ACC112 (cell line): Measurements from ENCODE around the gene PPARGC1A.

Source experiments
- H2AFZ ChIP-seq: fragments of 200-600 bp; sonication (generic); one replicate; pipeline ENCODE4 v1.6.0; 2017; ENCODE audit warnings: antibody characterized with exemption, low read length; ENCODE audit not compliant: unreplicated experiment
- H3K27ac ChIP-seq: fragments of 200-600 bp; sonication (generic); 2 replicates; pipeline ENCODE4 v1.5.1; 2014; ENCODE audit warnings: low read depth, mild to moderate bottlenecking, antibody characterized with exemption, low read length, moderate library complexity
- H3K27me3 ChIP-seq: fragments of 200-600 bp; sonication (generic); 2 replicates; pipeline ENCODE4 v1.6.1; 2014; ENCODE audit warnings: mild to moderate bottlenecking, antibody characterized with exemption, low read length, moderate library complexity, mixed read lengths; ENCODE audit not compliant: insufficient read depth
- H3K36me3 ChIP-seq: fragments of 200-600 bp; sonication (generic); 2 replicates; pipeline ENCODE4 v1.6.1; 2016; ENCODE audit warnings: mild to moderate bottlenecking, antibody characterized with exemption, low read length, moderate library complexity, mixed read lengths; ENCODE audit not compliant: insufficient read depth
- H3K4me1 ChIP-seq: fragments of 200-600 bp; sonication (generic); one replicate; pipeline ENCODE4 v1.6.1; 2016; ENCODE audit warnings: low read length, mixed read lengths; ENCODE audit not compliant: insufficient read depth, unreplicated experiment, control insufficient read depth
- H3K4me3 ChIP-seq: fragments of 200-600 bp; sonication (generic); 2 replicates; pipeline ENCODE4 v1.5.1; 2014; ENCODE audit warnings: mild to moderate bottlenecking, low read depth, low read length
- H3K79me2 ChIP-seq: fragments of 200-600 bp; sonication (generic); one replicate; pipeline ENCODE4 v1.6.0; 2016; ENCODE audit warnings: low read length; ENCODE audit not compliant: control insufficient read depth, unreplicated experiment, insufficient read depth

The PPARGC1A gene

DNA sequence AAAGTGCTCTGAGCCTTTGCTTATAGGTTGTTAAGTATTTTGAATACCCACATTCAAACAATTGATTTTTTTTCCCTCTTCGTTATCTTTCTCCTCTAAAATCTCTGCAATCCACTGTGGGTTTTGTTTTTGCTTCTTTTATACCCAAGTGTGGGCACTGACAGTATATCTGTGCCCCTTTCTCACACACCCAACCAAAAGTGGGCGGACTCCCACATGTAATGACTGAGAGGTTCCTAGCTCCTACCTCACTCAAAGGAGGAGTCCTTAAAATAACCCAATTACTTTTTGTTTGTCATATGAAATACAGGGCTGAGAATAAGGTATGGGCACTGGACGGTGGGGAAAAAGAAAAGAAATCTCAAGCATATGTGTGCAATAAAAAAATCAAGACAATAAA is 51.7 kb downstream of the PPARGC1A start:
- no peaks in the 10 kb centered on the region for H3K79me2 ChIP-seq
- H3K27ac ChIP-seq = no peak overlapping the region
- no peaks in the 10 kb centered on the region for H3K4me1 ChIP-seq
- no peaks in the 10 kb centered on the region for H3K36me3 ChIP-seq
- H3K4me3 ChIP-seq = no peak overlapping the region
- no peaks in the 10 kb centered on the region for H3K27me3 ChIP-seq
- no peak overlapping the region for H2AFZ ChIP-seq

DNA sequence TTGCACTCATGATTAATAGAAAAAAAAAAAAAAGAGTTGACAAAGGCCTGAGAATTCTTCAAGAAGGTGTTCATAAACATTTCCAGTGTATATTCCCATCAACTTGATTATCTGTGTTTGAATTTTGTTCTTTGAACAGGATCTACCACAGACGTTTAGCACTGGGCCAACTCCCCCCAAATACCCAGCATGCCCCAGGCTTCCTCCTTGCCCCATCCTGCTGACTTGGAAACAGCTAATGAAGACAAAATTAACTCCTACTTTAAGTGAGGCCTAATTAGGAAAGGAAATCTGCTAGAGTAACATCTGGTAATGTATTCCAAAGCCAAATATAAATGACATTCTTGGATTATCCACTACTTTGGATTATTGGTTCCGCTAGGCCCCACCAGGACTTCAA is 52.5 kb downstream of the PPARGC1A start:
- Histone ChIP-seq H3K27ac (no peak overlapping the region), H2AFZ (no peak overlapping the region), H3K4me1 (no peaks in the 10 kb centered on the region), H3K27me3 (no peaks in the 10 kb centered on the region), H3K79me2 (no peaks in the 10 kb centered on the region), H3K36me3 (no peaks in the 10 kb centered on the region), H3K4me3 (no peak overlapping the region)

DNA sequence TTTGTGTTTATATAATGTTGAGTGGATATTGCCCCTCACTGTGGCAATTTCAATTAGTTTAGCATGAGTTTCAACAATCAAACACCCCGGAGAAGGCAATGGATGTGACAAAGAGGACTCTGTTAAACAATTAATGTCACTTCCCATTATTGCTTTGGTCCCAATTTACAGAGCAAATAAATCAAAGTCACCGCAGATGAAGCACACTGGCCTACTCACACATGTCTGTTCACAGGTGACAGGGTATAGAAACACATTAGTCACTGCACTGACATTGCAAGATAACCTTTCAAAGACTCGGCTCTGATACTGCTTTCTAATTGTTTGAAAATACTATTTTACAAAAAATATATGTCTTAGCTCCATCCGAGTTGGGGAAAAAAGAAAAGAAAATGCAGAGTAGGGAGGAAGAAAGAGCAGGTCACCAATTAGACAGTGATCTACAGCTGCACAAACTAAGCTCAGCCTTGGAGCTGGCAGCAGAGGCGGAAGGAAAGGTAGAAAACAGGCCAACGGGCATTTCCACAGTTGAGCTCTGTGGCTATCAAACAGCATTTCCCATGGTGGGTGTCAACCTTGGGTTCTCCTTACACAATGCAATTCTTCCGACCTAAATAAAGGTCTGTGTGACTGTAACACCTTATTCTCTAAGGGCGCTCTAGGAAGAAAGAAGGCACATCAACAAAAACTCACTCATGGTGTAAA is 53.9 kb downstream of the PPARGC1A start:
- H3K27me3 ChIP-seq = no peaks in the 10 kb centered on the region
- H3K79me2 ChIP-seq = no peaks in the 10 kb centered on the region
- H3K4me3 ChIP-seq = no peak overlapping the region
- H3K27ac ChIP-seq = no peak overlapping the region
- no peaks in the 10 kb centered on the region for H3K4me1 ChIP-seq
- H3K36me3 ChIP-seq = no peaks in the 10 kb centered on the region
- no peak overlapping the region for H2AFZ ChIP-seq

DNA sequence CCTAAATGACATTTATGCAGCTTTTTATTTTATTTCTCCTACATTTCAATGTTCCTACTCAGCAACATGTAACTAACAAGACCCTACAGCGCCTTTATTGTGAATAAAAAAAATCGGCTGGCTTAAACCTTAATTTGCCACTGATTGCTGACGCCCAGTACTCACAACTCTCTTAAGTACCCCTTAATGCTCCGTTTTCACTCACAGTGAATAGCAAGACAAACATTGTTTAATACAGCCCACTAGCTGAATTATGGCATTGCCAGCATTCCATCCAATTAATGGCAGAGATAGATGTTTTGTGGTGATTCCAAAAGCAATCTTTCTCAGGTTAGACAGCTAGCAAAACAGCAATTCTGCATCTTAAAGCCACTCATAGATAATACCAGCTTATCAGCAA is 61.1 kb downstream of the PPARGC1A start:
- H2AFZ ChIP-seq = no peak overlapping the region
- no peak overlapping the region for H3K27ac ChIP-seq
- no peaks in the 10 kb centered on the region for H3K36me3 ChIP-seq
- no peaks in the 10 kb centered on the region for H3K79me2 ChIP-seq
- no peaks in the 10 kb centered on the region for H3K4me1 ChIP-seq
- H3K4me3 ChIP-seq = no peak overlapping the region
- H3K27me3 ChIP-seq = no peaks in the 10 kb centered on the region

DNA sequence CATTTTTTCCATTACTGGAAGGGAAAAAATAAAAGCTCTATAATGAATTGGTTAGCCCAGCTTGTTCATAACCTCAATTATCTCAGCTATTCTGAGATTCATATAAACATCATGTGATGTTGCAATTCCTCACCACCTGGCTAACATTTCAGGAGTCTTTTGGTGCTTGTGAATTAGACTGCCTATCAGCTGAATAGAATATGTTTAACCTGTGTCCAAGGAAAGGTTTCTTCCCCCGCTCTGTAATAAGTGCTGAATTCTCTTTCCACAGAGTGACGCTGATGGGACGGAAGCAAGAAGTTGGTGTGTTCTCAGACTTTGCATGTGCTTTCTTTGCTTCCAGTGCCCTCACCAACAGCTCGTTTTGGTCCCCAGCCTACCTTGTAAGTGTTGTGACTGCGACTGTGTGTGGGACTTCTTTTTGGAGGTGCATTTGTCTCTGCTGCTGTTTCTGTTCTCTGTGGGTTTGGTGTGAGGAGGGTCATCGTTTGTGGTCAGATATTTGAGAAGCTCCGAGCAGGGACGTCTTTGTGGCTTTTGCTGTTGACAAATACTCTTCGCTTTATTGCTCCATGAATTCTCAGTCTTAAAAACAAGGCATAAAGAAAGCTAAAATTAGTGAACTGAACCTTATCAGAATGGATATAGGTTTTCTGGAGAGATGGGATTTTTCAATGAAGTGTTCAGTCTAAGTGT is 61.7 kb downstream of the PPARGC1A start:
- Histone ChIP-seq H3K4me3 (no peak overlapping the region), H3K4me1 (no peaks in the 10 kb centered on the region), H3K27me3 (no peaks in the 10 kb centered on the region), H3K36me3 (no peaks in the 10 kb centered on the region), H2AFZ (no peak overlapping the region), H3K27ac (no peak overlapping the region), H3K79me2 (no peaks in the 10 kb centered on the region)

DNA sequence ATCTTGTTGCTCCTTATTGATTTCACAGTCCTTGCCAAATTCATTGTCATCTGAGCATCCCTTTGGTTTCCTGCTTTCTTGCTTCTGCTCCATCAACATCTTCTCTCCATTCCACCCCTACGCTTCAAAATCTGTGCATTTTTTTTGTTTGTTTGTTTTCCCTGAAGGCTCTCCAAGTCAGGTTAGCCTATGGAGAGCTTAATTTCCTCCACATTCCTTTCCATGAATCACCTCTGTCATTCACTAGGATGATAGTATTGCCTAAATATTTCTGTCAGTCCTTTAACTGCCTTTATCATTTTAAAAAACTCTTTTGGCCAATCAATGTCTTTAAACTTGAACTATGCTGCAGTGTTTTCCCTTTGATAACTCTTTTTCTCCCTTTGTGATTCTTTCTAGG is 67.7 kb downstream of the PPARGC1A start:
- H3K79me2 ChIP-seq = no peaks in the 10 kb centered on the region
- no peaks in the 10 kb centered on the region for H3K27me3 ChIP-seq
- no peaks in the 10 kb centered on the region for H3K36me3 ChIP-seq
- no peak overlapping the region for H3K4me3 ChIP-seq
- no peak overlapping the region; the same call in 1 of the 2 replicates for H3K27ac ChIP-seq
- no peak overlapping the region for H2AFZ ChIP-seq
- H3K4me1 ChIP-seq = peaks cover 25% of the 10 kb centered on the region

DNA sequence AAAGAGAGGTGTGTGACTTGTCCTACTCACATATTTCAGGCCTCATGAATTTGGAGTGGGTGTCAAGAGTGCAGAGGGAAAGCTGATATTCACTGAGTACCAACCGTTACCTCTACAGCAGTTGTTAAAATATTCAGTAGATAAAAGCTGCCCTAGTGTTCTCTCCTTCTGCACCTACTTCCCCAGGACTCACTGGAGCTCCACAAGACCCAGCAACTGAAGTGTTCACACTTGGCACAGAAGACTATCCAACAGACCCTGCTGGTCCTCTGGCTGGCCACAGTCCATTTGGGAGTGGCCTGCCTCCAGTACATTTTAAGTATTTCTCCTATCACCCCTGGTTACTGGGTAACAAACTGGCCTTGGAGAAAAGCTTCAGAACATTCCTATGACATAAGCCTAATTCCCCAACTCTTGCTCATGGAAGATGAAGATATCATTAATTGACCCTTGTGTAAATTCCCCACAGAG is 70.8 kb downstream of the PPARGC1A start:
- Histone ChIP-seq H3K4me3 (no peak overlapping the region), H3K27ac (peak overlapping the region; percentile 50; the same call in 1 of the 2 replicates), H3K27me3 (no peaks in the 10 kb centered on the region), H3K36me3 (no peaks in the 10 kb centered on the region), H3K79me2 (no peaks in the 10 kb centered on the region), H2AFZ (no peak overlapping the region), H3K4me1 (peaks cover 25% of the 10 kb centered on the region)

DNA sequence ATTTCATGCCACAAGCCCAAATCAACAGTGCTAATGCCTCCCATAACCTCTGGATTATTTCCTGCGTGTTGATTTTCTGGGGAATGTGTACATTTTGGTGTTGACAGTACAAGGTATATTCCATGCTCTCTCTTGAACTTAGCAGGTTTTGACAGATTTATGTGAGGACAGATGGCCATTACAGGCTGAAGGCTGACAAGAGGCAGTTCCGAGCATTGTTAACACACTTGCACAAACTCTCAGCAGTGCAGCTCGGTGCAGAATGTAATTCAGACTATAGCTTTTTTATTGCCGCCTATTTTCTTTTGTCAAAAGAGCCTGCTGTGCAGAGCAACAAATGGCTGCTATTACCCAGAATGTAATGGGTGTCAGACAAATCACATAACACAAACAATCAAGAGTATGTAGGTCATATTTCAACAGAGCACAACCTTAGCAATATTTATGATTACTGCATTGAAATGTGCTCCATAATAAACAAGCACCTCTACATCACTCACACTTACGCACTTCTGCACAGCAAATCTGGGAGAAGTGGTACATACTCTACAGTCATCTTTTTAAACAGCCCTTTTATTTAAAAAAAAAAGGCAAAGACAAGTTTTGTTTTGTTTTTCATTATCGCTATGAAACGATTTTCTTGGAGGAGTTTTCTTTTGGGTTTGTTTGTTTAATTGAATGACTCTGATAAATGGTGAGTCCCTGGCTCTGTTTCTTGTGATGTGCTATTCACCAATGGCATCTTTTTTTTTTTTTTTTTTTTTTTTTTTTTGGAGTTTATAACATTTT is 71.6 kb downstream of the PPARGC1A start:
- Histone ChIP-seq H3K4me1 (peaks cover 25% of the 10 kb centered on the region), H3K36me3 (no peaks in the 10 kb centered on the region), H3K4me3 (no peak overlapping the region), H3K27me3 (no peaks in the 10 kb centered on the region), H3K27ac (no peak overlapping the region), H2AFZ (no peak overlapping the region), H3K79me2 (no peaks in the 10 kb centered on the region)

DNA sequence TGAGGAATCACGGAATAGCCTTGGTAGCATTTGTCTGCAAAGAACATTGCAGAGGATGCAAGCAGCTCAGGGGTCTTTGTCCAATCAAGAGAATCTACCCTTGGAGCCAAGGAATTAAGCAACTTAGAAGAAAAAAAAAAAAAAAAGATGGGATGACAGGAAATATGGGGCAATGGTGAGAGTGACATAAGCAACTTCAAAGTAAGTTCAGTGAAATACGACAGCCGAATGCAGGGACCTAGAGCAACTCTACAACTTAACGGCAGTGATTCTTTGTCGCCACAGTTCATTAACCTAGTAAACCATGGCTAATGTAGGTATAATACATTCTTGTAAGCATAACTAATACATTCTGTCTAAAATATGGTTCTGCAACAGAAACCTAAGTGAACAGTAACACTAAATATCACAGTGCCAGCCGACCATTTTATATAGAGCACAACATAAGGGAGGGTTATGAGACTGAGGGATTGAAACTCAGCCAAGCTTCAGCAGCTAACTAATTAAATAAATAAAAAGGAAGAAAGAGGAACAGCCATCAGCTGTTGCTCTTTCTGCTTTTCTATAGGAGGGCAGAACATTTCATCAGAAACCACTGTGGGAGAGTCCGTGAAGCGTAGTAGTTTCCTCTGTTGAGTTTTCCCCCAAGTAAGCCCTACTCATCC is 74.7 kb downstream of the PPARGC1A start:
- no peaks in the 10 kb centered on the region for H3K79me2 ChIP-seq
- no peak overlapping the region for H2AFZ ChIP-seq
- no peaks in the 10 kb centered on the region for H3K27me3 ChIP-seq
- H3K4me3 ChIP-seq = no peak overlapping the region
- H3K27ac ChIP-seq = no peak overlapping the region
- H3K4me1 ChIP-seq = peaks cover 10% of the 10 kb centered on the region
- no peaks in the 10 kb centered on the region for H3K36me3 ChIP-seq

DNA sequence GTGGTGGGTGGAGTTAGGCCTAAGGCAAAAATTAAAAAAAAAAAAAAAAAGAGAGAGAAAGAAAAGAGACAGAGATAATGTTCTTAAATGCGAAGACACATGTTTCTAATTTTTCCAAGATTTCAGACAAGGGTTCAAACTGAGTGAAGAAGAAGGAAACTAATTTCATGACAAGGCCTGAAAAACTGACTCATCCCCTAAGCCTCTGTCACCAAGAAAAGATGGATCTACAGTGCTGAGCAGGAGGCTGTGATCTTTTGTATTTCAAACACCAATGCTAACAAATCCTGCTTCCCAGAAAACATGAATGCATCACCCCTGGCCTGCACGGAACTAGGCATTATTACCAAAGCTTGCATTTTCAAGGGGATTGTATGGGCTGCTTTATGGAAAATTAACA is 75.3 kb downstream of the PPARGC1A start:
- Histone ChIP-seq H3K4me3 (no peak overlapping the region), H3K4me1 (peaks cover 9% of the 10 kb centered on the region), H3K36me3 (no peaks in the 10 kb centered on the region), H2AFZ (no peak overlapping the region), H3K79me2 (no peaks in the 10 kb centered on the region), H3K27me3 (no peaks in the 10 kb centered on the region), H3K27ac (no peak overlapping the region)
